B cell (primary cell): Measurements from ENCODE around the gene TGFBR3.

ENCODE experiments used
- CTCF ChIP-seq: fragments of 200-600 bp; IDR thresholded peaks from one replicate; pipeline ENCODE4 v1.8.0; 2022; ENCODE audit warnings: antibody characterized with exemption, mild to moderate bottlenecking
- EZH2 ChIP-seq: IDR thresholded peaks from 2 replicates; pipeline ENCODE4 v1.6.1; 2012; ENCODE audit warnings: borderline replicate concordance, low read depth, mild to moderate bottlenecking, moderate library complexity, low read length; ENCODE audit not compliant: insufficient read depth, poor library complexity, severe bottlenecking

GRCh38 chr1:91803123-91803522 is 82.8 kb downstream of the TGFBR3 start:
- no peak for TF ChIP-seq CTCF
- TF ChIP-seq EZH2, result no peak
